ENCODE data around the gene COLQ. TPM values are rescaled to one million over a fixed set of nuclear protein-coding genes. Genes with fewer than 3 reads are reported as not detected.

Gene COLQ
- polyA plus RNA-seq, 2 donors, result 0.47 to 0.65 TPM

DNA sequence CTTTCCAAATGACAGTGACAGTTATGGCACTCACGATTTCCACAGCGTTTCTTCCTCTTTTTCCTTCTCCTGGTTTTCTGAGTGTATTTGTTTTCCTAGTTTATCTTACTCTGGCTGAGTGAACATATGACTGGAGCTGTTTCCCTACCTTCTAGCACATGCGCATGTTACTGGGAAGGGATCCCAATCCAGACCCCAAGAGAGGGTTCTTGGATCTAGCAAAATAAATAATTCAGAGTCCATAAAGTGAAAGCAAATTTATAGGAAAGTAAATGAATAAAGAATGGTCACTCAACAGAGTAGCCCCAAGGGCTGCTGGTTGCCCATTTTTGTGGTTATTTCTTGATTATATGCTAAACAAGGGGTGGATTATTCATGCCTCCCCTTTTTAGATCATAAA is 118.0 kb downstream of the COLQ start:
- Histone ChIP-seq H3K9me3 (ENCODE audit: control insufficient read depth in 2 of 2, insufficient read depth in 1 of 2, low read depth in 1 of 2, low read length in 1 of 2) (no peaks in the 10 kb centered on the region), H3K27me3 (ENCODE audit: control insufficient read depth in 1 of 2, insufficient read depth in 2 of 2, low read length in 2 of 2) (no peaks in the 10 kb centered on the region), H3K36me3 (ENCODE audit: control insufficient read depth in 2 of 2, insufficient read depth in 2 of 2, low read length in 1 of 2) (no peaks in the 10 kb centered on the region), H3K4me3 (ENCODE audit: low read depth in 1 of 2, low read length in 2 of 2) (no peak overlapping the region), H3K4me1 (ENCODE audit: control insufficient read depth in 2 of 2, insufficient read depth in 2 of 2, low read length in 1 of 2) (no peaks in the 10 kb centered on the region), H3K27ac (ENCODE audit: low read depth in 2 of 2, low read length in 1 of 2) (no peak overlapping the region)
- 69 to 78% methylated on average over 3 of the region's 3 CpGs for WGBS, 2 donors

DNA sequence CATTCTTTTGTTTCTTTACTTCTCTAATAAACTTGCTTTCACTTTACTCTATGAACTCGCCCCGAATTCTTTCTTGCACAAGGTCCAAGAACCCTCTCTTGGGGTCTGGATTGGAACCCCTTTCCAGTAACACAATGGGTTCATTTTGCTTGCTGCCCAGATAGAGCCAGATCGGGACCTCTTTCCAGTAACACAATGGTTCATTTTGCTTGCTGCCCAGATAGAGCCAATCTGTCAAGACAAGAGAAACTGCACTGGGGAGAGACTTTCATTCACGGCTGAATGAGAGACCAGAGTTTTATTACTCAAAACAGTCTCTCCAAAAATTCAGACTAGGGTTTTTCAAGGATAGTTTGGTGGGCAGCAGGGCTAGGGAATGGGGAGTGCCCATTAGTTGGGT is 119.6 kb downstream of the COLQ start:
- no peak overlapping the region for H3K27ac ChIP-seq (ENCODE audit: low read depth in 2 of 2, low read length in 1 of 2)
- H3K27me3 ChIP-seq (ENCODE audit: control insufficient read depth in 1 of 2, insufficient read depth in 2 of 2, low read length in 2 of 2), result no peaks in the 10 kb centered on the region
- 85 to 87% methylated on average over 4 of the region's 4 CpGs for WGBS, 2 donors

More for the DNA sequence above, 119.6 kb downstream of the COLQ start:
- Histone ChIP-seq H3K4me3 (ENCODE audit: low read depth in 1 of 2, low read length in 2 of 2) (no peak overlapping the region), H3K4me1 (ENCODE audit: control insufficient read depth in 2 of 2, insufficient read depth in 2 of 2, low read length in 1 of 2) (no peaks in the 10 kb centered on the region), H3K9me3 (ENCODE audit: control insufficient read depth in 2 of 2, insufficient read depth in 1 of 2, low read depth in 1 of 2, low read length in 1 of 2) (peaks cover 0 to 3% of the 10 kb centered on the region in 2 donors), H3K36me3 (ENCODE audit: control insufficient read depth in 2 of 2, insufficient read depth in 2 of 2, low read length in 1 of 2) (no peaks in the 10 kb centered on the region)

Other genes starting within 250 kb of the COLQ start
- 10 to 100 TPM in 1 of 2 donors, 1 to 10 TPM in 1; 8.6 to 13.6 TPM for gene SH3BP5, start 189.1 kb downstream of the COLQ start, polyA plus RNA-seq
- 1 to 10 TPM; 5.6 to 8.9 TPM for gene METTL6, start 94.2 kb downstream of the COLQ start, polyA plus RNA-seq
- gene EAF1, start 94.1 kb downstream of the COLQ start, polyA plus RNA-seq, result 1 to 10 TPM; 3.2 to 6.3 TPM
- 1 to 10 TPM; 3.8 to 8.3 TPM for gene HACL1, start 79.9 kb upstream of the COLQ start, polyA plus RNA-seq
- gene BTD, start 80.0 kb upstream of the COLQ start, polyA plus RNA-seq, result 10 to 100 TPM in 1 of 2 donors, 1 to 10 TPM in 1; 5.1 to 10.6 TPM